Inflammatory macrophage (primary cell): ENCODE results near the gene MT1F.
A peak's percentile ranks its signal among the peaks of the same experiment; 100 is the strongest.
"Not testable (repeated sequence)": the region's sequence is repeated elsewhere in the genome, so short reads cannot be mapped to it uniquely, and the experiment has no call there.

ENCODE experiments used
- DNase-seq, 2 donors: peaks; one replicate each; pipeline ENCODE4 v3.0.0-alpha.2; 2020 to 2022
- total RNA-seq, 18 experiments: gene quantifications; one replicate each; lab custom pipeline; 2026; ENCODE audit warnings: mixed read lengths in 6 of 18, inconsistent platforms in 2 of 18; lab: John Stamatoyannopoulos, UW

MT1F gene
- 2.7 to 9.8 (median 5.8) reads per million in 18 experiments for total RNA-seq

GRCh38 chr16:56657555-56658326, at the start of gene MT1F:
TSS of gene MT1F (plus strand) at chr16:56657959. CDS start at chr16:56658059, 100 bp downstream.
- DNase-seq: peak; percentile 73 to 82

GRCh38 chr16:56608043-56608875, 49.5 kb upstream of the MT1F start, which contains the start of gene MT2A:
TSS of gene MT2A (plus strand) at chr16:56608584. CDS start at chr16:56608656, 72 bp downstream.
- peak; percentile 96 to 99 for DNase-seq

- no peak for DNase-seq
These were observed 48.8 kb upstream of the MT1F start for GRCh38 chr16:56608876-56609462.

- peak; percentile 96 to 97 for DNase-seq
These were observed 48.3 kb upstream of the MT1F start for GRCh38 chr16:56609463-56609921.

- peak; percentile 93 to 95 for DNase-seq
These were observed 47.6 kb upstream of the MT1F start for GRCh38 chr16:56610017-56610608.

- DNase-seq: no peak
These were observed 47.1 kb upstream of the MT1F start for GRCh38 chr16:56610609-56611111.

GRCh38 chr16:56611281-56611833, 46.4 kb upstream of the MT1F start:
- DNase-seq: peak in 1 of 2 donors; percentile 17

- no peak for DNase-seq
These were observed 44.1 kb upstream of the MT1F start for GRCh38 chr16:56613706-56614105.

- no peak for DNase-seq
These were observed 43.2 kb upstream of the MT1F start for GRCh38 chr16:56614549-56614991.

GRCh38 chr16:56615353-56615752, 42.4 kb upstream of the MT1F start:
- DNase-seq: no peak

- DNase-seq: no peak
These were observed 41.0 kb upstream of the MT1F start for GRCh38 chr16:56616608-56617211.

- DNase-seq: no peak
These were observed 40.3 kb upstream of the MT1F start for GRCh38 chr16:56617212-56618085.

GRCh38 chr16:56618138-56618537, 39.6 kb upstream of the MT1F start:
- DNase-seq: no peak

- no peak for DNase-seq
These were observed 37.3 kb upstream of the MT1F start for GRCh38 chr16:56620339-56620897.

GRCh38 chr16:56621665-56622445, 35.9 kb upstream of the MT1F start:
- not testable (repeated sequence) for DNase-seq

GRCh38 chr16:56623184-56623583, 34.6 kb upstream of the MT1F start:
- DNase-seq: not testable (repeated sequence)

- peak in 1 of 2 donors; percentile 38 for DNase-seq
These were observed 34.1 kb upstream of the MT1F start for GRCh38 chr16:56623637-56624036.

- DNase-seq: peak; percentile 82 to 84
These were observed 32.4 kb upstream of the MT1F start, which contains the start of gene MT1E for GRCh38 chr16:56625140-56625942. TSS of gene MT1E (plus strand) at chr16:56625781. CDS start at chr16:56625852, 71 bp downstream.
